NCI-H2029 treated with DMSO at 0.1 percent for 48 hours (cell line): ENCODE data around the gene GCC1.

Source experiments
- DNase-seq: peaks from one replicate; lab custom pipeline; 2025; lab: John Stamatoyannopoulos, UW

GCC1 gene

DNA sequence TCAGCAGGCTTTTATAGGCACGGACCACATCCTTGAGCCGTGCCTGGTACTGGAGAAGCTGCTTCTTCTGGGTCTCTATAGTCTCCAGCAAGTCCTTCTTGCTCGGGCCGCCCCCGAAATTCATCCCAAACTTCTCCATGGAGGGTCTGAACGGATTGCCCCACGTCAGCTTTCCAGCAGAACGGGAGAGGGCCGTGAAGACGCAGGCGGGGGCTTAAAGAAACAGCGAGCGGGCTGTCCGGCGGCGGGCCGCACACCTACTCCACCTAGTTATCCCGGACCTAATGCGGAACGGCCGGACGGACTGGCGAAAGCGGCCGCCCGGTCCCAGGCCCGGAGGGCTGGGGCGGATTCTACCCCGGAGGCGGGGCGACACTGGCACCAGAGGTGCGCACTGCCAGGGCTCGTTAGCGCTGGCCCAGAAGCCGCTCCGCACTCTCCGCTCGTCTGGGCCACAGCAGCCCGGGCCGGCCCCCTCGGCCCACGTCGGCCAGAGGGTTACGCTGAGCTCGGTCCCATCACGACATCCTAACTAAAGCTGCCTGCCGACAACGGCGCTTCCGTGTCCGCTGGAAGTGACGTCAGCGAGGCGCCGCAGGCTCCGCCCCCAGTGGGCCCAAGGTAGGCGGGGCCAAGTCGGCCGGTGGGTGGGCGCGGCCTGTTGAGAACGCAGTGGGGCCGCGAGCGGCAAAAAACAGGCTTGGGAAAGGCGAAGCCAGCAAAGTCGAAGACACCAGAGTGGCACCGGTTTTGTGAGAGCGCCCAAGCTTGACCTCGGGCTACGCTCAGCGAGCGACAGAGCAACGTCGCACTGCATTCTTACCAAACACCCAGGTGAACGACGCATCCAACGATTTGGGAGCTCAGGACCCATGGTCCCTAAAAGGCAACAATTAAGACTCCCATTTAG lies at the start of gene GCC1:
GCC1 (minus strand) TSS at position 553 of the 910 bp plus-strand sequence; CDS start at position 139, 414 bp downstream.
- DNase-seq, result peak; percentile 37

DNA sequence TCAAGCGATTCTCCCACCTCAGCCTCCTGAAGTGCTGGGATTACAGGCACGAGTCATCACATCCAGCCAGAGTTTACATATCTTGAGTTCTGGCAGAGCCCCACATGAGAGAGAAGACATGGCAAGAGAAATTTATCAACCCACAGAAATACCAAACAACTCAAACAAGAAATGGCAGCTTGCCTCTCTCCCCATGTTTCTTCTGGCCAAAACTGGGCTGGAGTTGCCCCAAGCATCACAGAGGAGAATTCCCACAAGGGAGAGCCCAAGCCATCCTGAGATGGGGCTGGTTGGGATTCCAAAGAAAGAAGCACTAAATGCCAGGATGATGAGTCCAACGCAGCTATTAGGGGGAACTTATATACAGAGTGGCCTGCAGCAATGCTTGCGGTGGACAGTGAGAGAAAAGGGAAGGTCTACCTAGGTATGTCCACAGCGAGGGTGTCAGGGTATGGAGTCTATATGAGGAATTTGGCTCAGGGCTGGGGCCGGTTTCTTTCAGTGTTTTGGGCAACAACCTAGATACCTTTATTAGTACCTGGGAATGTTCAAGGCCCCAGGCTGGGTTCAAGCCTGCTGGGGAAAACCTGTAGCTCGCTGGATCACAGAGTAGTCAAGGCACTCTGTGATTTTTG lies 47.0 kb upstream of the GCC1 start:
- DNase-seq, result no peak

DNA sequence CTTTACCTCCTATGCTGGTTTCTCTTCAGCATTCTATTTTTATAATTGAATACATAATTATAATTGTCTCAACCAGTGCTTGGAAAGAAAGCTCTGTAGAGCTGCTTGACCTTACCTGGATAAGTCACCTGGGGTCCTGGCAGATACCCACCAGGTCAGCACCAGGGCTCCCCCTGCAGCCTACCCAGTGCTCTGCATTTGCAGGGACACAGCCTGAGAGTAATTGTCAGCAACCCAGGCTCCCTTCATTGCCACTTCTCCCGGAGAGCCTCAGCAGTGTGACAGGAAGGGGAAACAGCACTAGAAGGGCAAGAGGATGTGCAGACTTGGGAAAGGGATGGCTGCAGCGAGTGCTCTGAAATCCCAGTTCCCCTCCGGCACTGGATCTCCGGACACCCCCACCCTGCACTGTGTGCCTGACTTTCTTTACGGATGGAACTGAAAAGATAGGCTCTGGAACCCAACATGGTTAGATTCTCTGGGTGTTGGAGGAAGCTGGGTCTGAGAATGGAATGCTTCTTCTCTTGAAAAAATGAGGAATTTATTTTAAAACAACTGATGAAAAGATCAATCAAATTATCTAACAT lies 44.0 kb upstream of the GCC1 start:
- no peak for DNase-seq

- no peak for DNase-seq
These were observed 43.0 kb upstream of the GCC1 start for GRCh38 chr7:127628445-127628844.

DNA sequence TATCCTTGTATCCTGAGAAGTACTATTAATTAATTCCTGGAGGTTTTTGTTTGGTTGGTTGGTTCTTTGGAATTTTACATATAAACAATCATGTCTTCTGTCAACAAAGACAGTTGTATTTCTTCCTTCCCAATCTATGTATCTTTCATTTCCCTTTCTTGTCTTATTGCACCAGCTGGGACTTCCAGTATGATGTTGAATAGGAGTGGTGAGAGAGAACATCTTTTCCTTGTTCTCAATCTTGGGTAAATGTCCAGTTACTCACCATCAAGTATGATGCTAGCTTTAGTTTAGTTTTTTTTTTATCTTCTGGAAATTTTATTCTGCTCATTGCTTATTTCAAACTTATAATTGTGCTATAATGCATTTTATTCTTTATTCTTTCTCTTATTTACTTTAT lies 39.9 kb upstream of the GCC1 start:
- no peak for DNase-seq

DNA sequence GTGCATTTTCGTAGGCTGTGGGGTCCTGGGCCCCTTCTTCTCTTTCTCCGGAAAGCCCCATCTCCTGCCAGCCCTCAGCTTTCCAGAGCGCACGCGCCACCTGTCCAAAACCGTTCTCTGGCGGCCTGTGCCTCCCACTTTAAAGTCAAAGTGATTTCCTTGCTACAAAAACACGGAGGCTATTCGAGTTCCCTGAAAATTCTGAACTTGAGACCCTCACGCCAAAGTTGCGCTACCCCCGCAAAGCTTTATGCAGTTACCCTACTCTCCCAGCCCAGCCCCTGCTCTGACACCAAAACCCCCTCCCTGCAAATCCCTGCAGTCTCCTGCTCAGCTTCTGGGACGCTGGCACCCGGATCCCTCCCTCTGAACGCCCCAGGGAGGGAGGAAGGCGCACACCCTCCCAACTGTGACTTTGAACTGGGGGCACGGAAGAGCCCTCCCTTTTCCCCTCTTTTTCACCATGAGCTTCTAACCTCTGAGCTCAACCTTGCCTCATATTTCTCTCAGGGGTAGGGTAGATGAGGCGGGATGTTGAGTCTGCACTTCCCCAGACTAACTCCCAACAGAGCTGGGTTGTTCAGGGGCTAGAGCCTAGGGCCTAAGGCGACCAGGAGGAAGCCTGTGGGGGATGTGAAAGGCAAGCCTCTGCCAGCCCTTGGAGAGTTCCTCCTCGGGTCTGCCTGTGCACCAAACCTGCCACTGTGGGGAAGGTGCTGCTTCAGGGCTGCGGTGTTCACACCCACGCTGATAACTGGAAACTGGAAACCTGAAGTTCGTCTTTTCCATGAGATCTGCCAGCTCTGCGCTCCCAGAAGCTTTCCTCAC lies 35.2 kb upstream of the GCC1 start:
- no peak for DNase-seq

DNA sequence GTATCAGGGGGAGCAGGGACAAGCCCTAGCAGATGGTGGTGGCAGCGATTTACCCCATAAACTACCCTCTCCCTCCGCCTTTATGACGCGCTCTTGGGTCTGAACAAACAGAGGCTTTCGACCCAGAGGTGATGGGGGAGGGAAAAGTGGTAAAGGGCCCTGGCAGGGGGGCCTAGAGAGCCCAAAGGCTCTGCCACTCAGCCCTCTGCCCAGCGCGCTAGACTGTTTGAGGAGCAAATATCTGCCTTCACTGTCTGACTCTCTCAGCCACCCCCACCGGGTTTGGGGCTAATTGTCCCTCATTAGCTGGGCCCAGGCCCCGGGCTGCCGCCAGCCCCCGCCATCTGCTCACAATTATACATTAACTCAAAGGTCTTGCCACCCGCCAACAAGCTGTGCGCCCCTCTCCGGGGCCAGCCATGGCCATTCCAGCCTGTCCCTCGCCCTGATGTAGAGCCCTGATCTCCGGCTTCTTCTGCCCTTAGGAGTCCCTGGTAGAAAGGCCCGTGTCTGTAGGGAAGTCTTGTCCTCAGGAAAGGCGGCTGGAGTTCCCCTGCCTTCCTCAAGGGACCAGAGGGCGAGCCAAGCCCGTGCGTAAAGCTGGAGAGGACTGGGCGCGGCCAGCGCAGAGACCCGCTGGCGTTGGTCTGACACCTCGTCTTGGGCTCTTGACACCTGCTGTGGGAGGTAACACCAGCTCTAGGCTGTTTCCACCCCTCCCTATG lies 34.4 kb upstream of the GCC1 start:
- DNase-seq, result no peak

DNA sequence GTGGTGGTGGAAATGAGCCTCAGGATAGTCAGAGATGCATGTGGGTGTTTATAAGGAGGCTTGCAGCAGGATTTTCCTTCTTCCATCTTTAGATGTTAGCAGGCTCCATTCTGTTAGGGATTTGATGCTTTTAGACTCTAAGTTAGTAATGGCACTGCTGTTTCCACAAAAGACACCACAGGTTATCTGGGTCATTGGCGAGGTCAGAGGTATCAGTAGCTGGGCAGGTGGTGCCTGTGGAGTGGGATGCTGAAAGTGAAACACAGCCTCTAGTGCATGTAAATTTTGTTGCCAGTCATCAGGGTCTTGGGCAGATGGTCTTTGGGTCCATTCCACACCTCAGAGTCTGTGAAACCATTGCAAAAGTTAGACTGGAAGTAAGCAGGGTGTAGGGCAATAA lies 33.4 kb upstream of the GCC1 start:
- DNase-seq, result no peak

- no peak for DNase-seq
These were observed 32.6 kb upstream of the GCC1 start, which contains the start of gene PAX4 for GRCh38 chr7:127618042-127618441. Gene PAX4, minus strand, starts transcription at chr7:127618142. Its CDS starts 2,214 bp downstream, at chr7:127615928.

GRCh38 chr7:127616724-127617123 lies 31.3 kb upstream of the GCC1 start:
- DNase-seq, result no peak

GRCh38 chr7:127612263-127612662 lies 26.9 kb upstream of the GCC1 start:
- no peak for DNase-seq

DNA sequence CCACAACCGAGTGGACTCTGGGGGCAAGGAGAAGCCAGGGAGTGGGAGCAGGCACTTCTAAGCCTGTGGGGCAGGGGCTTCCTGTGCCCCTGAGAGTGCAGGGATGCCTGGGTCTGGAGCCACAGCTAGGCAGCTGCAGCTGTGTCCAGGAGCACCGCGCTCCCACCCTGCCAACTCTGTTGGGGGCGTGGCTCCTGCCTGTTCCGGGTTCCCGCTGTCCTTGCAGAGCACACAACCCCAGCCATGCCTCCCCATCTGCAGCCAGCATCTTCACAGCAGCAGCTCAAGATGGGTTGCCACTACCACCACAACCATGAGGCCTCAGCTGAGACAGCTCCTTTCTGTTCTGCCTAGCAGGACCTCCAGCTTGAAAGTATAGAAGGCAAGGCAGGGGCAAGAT lies 23.9 kb upstream of the GCC1 start:
- no peak for DNase-seq

- DNase-seq, result no peak
These were observed 23.1 kb upstream of the GCC1 start for GRCh38 chr7:127608446-127608845.

- no peak for DNase-seq
These were observed 15.5 kb upstream of the GCC1 start for GRCh38 chr7:127600885-127601284.

DNA sequence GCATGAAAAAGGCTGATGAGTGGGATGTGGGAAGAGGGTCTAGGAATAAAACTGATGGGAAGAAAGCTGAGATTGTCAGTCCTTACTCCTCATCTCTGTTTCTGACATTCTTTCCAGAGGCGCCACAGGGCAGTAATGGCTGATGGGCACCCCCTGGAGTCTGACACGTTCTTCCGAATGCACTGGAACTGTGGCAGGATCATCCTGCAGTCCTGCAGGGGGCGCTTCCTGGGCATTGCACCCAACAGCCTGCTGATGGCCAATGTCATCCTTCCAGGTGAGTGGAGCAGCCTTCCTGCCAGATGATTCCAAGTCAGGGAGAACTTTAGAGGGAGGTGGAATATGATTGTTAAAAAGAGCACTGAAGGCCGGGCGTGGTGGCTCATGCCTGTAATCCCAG lies 12.9 kb upstream of the GCC1 start:
- no peak for DNase-seq

DNA sequence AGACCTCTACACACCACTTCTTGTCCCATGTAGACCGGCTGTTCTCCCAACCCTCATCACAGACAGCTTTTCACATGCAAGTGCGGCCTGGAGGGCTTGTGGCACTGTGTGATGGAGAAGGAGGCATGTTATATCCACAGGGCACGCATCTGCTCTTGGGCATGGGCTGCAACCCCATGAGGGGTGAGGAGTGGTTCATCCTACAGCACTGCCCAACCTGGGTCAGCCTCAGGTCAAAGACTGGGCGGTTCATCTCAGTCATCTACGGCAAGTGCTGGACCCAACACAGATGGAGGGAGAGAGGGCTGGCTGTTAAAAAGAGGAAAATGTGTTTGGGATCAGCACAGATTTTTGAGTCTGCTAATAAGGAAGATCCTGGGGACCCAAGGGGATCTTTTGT lies 10.3 kb upstream of the GCC1 start:
- no peak for DNase-seq

DNA sequence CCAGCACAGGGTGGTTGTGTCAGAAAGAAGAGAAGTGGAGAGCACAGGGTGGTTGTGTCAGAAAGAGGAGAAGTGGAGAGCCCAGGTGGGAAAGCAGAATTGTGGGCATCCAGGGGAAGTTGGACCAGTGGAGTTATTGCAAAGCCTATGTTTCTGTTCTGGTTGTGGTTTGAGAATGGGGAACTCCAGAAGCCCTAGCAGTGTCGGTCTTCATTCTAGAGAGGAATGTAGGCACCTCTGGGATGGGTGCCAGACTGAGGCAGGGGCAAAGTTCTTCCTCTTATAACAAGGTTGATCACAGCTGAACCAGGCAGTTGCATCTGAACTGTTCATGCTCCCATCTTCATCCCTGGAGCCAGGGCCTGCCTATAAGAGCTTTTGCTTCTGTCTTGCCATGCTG lies 9.1 kb upstream of the GCC1 start:
- DNase-seq, result no peak

- no peak for DNase-seq
These were observed 7.2 kb upstream of the GCC1 start for GRCh38 chr7:127592550-127592949.

GRCh38 chr7:127591591-127591990 lies 6.2 kb upstream of the GCC1 start:
- no peak for DNase-seq

DNA sequence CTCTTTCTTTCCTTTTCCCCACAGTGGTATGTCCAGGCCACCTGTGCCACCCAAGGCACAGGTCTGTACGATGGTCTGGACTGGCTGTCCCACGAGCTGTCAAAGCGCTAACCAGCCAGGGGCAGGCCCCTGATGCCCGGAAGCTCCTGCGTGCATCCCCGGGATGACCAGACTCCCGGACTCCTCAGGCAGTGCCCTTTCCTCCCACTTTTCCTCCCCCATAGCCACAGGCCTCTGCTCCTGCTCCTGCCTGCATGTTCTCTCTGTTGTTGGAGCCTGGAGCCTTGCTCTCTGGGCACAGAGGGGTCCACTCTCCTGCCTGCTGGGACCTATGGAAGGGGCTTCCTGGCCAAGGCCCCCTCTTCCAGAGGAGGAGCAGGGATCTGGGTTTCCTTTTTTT lies 5.8 kb upstream of the GCC1 start:
- DNase-seq, result no peak

DNA sequence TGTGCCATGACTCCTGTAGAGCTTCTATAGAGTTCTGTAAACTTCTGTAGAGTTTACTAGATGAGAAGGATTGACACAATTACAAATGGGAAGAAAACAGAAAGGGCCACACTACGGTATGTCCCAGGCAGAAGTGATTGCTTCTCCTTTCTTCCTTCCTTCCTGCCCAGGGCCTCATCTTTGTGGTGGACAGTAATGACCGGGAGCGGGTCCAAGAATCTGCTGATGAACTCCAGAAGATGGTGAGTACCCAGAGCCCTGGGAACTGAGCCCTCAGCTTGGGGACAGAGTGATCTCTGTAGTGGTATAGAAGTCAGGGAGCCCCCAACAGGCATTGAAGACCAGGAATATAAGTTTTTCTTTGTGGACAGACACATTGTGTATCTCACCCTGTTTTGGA lies 4.5 kb upstream of the GCC1 start:
- DNase-seq, result no peak
